DND-41 (cell line): ENCODE data around the gene NRCAM.

Source experiments
- ATAC-seq: fragments of 200-7000 bp; cut with Tn5 transposase; 3 replicates; pipeline ENCODE4 v1.9.1; 2021; ENCODE audit warnings: low read depth; ENCODE audit not compliant: insufficient read depth
- DNase-seq: peaks from one replicate; pipeline ENCODE4 v3.0.0-alpha.2; 2020
- H2AFZ ChIP-seq: 2 replicates; pipeline ENCODE4 v1.6.0; 2012; ENCODE audit warnings: low read depth, low read length
- H3K27ac ChIP-seq: 2 replicates; pipeline ENCODE4 v1.5.1; 2012; ENCODE audit warnings: low read length, inconsistent platforms
- H3K27me3 ChIP-seq: fragments of 200-600 bp; sonication (generic); 2 replicates; pipeline ENCODE4 v1.6.0; 2012; ENCODE audit warnings: low read length, mild to moderate bottlenecking, inconsistent platforms; ENCODE audit not compliant: insufficient read depth, poor library complexity
- H3K36me3 ChIP-seq: 2 replicates; pipeline ENCODE4 v1.5.1; 2012; ENCODE audit warnings: low read length, inconsistent platforms; ENCODE audit not compliant: insufficient read depth
- H3K4me1 ChIP-seq: 2 replicates; pipeline ENCODE4 v1.5.1; 2012; ENCODE audit warnings: mild to moderate bottlenecking, low read length; ENCODE audit not compliant: insufficient read depth
- H3K4me2 ChIP-seq: 2 replicates; pipeline ENCODE4 v1.6.0; 2012; ENCODE audit warnings: mild to moderate bottlenecking, moderate library complexity, low read length, inconsistent platforms; ENCODE audit not compliant: insufficient read depth
- H3K4me3 ChIP-seq, 2 experiments: fragments of 200-600 bp in 1 of 2; shearing (Covaris generic) in 1 of 2; 2 replicates each; pipeline ENCODE4 v1.5.1; 2012 to 2016; ENCODE audit warnings: inconsistent platforms in 2 of 2, low read length in 2 of 2, mild to moderate bottlenecking in 2 of 2, low read depth in 1 of 2, moderate library complexity in 1 of 2
- H3K79me2 ChIP-seq: 2 replicates; pipeline ENCODE4 v1.6.0; 2012; ENCODE audit warnings: low read length, inconsistent platforms; ENCODE audit not compliant: insufficient read depth
- H3K9ac ChIP-seq: 2 replicates; pipeline ENCODE4 v1.6.0; 2012; ENCODE audit warnings: low read depth, mild to moderate bottlenecking, inconsistent platforms, low read length, moderate library complexity
- H3K9me3 ChIP-seq: 2 replicates; pipeline ENCODE4 v1.5.1; 2012; ENCODE audit warnings: low read length, moderate library complexity, mild to moderate bottlenecking, inconsistent platforms; ENCODE audit not compliant: insufficient read depth, severe bottlenecking
- H4K20me1 ChIP-seq: 2 replicates; pipeline ENCODE4 v1.6.0; 2012; ENCODE audit warnings: low read length; ENCODE audit not compliant: insufficient read depth
- EZH2 ChIP-seq: IDR thresholded peaks from 3 replicates; pipeline ENCODE4 v1.6.1; 2012; ENCODE audit warnings: borderline replicate concordance, low read depth, mild to moderate bottlenecking, moderate library complexity, low read length, inconsistent platforms; ENCODE audit not compliant: severe bottlenecking
- TF ChIP-seq, protein P1 (sequence below): IDR thresholded peaks from 2 replicates; pipeline ENCODE4 v1.5.1; 2012; ENCODE audit warnings: borderline replicate concordance, low read length, moderate library complexity, mild to moderate bottlenecking; ENCODE audit not compliant: poor library complexity, severe bottlenecking; ENCODE audit errors: extremely low read depth

NRCAM gene

DNA sequence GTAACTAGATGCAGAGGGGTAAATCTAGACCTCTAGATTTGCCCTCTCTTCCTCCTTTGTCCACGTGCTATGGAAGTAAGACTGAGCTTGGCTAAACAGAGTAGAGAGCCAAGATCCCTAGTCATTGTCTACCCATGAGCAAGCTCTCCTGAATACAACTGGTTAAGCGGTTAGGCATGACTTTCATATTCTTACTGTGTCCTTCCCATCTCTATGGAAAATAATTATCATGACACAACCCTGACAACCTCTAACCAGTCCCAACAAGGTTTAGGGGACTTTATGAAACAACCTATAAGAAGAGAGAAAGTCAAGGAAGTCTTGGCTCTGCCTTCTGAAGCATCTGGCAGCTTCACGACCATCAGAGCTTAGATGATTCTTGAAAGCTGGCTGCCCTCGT lies 318.2 kb downstream of the NRCAM start:
- Histone ChIP-seq H3K27me3 (peaks cover 9% of the 10 kb centered on the region), H2AFZ (no peak overlapping the region), H3K79me2 (no peaks in the 10 kb centered on the region), H3K36me3 (no peaks in the 10 kb centered on the region), H3K4me1 (no peaks in the 10 kb centered on the region), H3K9ac (no peak overlapping the region), H3K9me3 (no peaks in the 10 kb centered on the region), H3K4me2 (no peak overlapping the region), H3K27ac (no peak overlapping the region), H4K20me1 (no peaks in the 10 kb centered on the region), H3K4me3 (no peak overlapping the region)
- DNase-seq (no peak), ATAC-seq (no peak)
- TF ChIP-seq, protein P1, sequence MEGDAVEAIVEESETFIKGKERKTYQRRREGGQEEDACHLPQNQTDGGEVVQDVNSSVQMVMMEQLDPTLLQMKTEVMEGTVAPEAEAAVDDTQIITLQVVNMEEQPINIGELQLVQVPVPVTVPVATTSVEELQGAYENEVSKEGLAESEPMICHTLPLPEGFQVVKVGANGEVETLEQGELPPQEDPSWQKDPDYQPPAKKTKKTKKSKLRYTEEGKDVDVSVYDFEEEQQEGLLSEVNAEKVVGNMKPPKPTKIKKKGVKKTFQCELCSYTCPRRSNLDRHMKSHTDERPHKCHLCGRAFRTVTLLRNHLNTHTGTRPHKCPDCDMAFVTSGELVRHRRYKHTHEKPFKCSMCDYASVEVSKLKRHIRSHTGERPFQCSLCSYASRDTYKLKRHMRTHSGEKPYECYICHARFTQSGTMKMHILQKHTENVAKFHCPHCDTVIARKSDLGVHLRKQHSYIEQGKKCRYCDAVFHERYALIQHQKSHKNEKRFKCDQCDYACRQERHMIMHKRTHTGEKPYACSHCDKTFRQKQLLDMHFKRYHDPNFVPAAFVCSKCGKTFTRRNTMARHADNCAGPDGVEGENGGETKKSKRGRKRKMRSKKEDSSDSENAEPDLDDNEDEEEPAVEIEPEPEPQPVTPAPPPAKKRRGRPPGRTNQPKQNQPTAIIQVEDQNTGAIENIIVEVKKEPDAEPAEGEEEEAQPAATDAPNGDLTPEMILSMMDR, result no peak
- no peak for TF ChIP-seq EZH2

DNA sequence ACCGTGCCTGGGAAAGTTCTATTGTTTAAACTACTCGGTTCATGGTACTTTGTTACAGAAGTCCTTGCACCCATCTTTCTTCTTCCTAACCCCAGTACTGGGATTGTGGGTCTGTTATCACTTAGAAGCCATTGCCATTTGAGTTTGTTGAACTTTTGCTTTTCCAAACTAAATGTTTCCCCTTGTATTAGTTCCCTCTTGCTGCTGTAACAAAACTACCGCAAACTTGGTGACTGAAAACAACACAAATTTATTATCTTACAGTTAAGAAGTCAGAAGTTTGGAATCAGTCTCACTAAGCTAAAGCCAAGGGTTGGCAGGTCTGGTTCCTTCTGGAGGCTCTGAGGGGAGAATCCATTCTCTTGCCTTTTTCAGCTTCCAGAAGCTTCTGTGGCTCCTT lies 319.2 kb downstream of the NRCAM start:
- no peak for ATAC-seq
- Histone ChIP-seq H3K4me1 (no peaks in the 10 kb centered on the region), H3K27me3 (peaks cover 9% of the 10 kb centered on the region), H3K27ac (no peak overlapping the region), H3K9ac (no peak overlapping the region), H3K9me3 (no peaks in the 10 kb centered on the region), H3K4me3 (no peak overlapping the region), H3K79me2 (no peaks in the 10 kb centered on the region), H2AFZ (no peak overlapping the region), H3K4me2 (no peak overlapping the region), H4K20me1 (no peaks in the 10 kb centered on the region), H3K36me3 (no peaks in the 10 kb centered on the region)
- DNase-seq, result no peak
- TF ChIP-seq, protein P1, result no peak
- TF ChIP-seq EZH2, result no peak

DNA sequence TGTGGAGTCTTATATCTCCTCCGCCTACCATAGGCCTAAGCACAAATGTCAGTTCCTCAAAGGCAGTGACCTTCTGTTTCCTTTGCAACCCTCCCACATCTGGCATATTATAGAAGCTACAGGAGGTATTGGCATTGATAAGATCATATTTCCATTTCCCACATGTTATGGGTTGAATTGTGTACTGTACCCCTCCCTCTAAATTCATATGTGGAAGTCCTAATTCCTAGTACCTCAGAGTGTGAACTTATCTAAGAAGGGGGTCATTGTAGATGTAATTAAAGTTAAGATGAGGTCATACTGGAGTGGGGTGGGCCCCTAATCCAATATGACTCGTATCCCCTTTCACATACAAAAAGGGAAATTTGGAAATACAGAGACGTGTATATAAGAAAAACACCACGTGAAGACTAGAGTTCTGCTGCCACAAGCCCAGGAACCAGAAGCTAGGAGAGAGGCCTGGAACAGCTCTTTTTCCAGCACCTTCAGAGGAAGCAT lies 320.0 kb downstream of the NRCAM start:
- peaks cover 5% of the 10 kb centered on the region for H3K27me3 ChIP-seq
- no peak overlapping the region for H3K4me3 ChIP-seq
- H3K36me3 ChIP-seq, result no peaks in the 10 kb centered on the region
- H3K9me3 ChIP-seq, result no peaks in the 10 kb centered on the region
- no peak for DNase-seq
- H3K27ac ChIP-seq, result no peak overlapping the region
- H3K4me2 ChIP-seq, result no peak overlapping the region
- no peak for ATAC-seq
- H3K9ac ChIP-seq, result no peak overlapping the region
- H4K20me1 ChIP-seq, result no peaks in the 10 kb centered on the region
- no peaks in the 10 kb centered on the region for H3K79me2 ChIP-seq
- TF ChIP-seq, protein P1, result no peak
- H3K4me1 ChIP-seq, result no peaks in the 10 kb centered on the region
- H2AFZ ChIP-seq, result no peak overlapping the region
